DMS114 treated with DMSO at 0.1 percent for 48 hours (cell line): ENCODE measurements around the gene SIX2.

Experiments
- DNase-seq: peaks from one replicate; lab custom pipeline; 2025; ENCODE audit not compliant: unreplicated experiment; lab: John Stamatoyannopoulos, UW

The SIX2 gene

DNA sequence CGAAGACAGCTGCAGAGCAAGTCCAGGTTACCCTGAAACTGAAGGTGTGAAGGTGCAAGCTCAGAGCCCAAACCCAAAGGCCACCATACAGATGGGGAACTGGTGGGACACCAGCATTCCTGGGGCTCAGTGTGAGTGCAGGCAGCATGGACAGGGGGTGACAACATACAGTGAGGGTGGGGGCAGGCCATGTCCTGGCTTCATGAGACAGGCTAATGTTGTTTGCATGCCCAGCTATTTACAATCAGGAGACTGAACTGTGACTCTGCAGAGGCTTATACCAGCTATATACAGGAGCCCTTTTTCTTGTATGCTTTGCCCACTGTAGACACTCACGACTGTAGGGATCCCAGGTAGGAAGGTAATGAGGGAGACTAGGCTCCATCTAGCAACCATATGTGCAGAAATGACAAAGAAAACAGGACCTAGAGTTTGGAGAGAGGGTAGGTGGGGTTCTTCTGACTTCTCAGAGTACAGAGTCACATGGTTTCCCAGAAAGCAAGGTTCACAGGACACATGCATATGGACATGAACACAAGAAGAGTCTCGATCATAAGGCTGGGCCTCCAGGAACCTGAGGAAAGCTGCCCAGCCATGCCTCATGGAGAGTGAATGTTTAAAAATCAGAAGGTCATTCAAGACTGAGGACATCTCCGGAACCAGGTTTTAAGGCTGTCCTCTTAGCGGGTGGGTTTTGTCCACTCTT, 41.4 kb downstream of the SIX2 start:
- DNase-seq: no peak

DNA sequence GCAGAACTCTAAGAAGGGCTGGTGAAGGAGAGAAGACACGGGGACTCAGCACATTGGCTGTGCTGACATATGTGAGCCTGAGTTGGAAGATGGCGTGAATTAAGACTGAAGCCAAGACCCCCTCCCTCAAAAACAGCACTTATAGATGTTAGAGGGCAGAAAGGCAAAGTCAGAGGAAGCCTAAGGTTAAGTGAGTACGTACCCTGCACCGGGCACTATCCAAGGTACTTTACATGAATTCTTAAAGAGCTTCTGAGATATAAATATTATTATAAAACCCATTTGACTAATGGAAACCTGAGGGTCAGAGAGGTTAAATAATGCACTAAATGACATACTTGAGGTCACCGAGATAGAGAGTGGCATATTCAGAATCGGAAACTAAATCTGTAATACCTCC, 42.2 kb downstream of the SIX2 start:
- DNase-seq: no peak

DNA sequence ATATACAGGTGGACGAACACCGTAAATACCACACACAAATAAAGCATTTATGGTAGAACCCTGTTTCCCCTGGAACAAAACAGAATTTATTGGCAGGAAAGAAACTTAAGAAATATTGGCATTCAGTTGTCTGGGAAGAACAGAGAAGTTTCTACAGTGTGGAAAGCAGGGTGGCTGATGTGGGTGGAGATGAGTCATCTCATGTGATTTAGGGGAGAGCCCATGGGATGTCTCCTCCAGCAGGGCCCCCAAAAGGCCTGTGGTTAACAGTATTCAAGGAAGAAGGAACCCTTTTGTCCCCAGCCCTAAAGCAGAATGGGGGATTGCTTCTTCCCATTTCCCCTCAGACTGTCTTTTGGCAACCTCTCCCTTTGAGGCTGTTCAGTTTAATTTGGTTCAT, 43.6 kb downstream of the SIX2 start:
- DNase-seq: no peak

DNA sequence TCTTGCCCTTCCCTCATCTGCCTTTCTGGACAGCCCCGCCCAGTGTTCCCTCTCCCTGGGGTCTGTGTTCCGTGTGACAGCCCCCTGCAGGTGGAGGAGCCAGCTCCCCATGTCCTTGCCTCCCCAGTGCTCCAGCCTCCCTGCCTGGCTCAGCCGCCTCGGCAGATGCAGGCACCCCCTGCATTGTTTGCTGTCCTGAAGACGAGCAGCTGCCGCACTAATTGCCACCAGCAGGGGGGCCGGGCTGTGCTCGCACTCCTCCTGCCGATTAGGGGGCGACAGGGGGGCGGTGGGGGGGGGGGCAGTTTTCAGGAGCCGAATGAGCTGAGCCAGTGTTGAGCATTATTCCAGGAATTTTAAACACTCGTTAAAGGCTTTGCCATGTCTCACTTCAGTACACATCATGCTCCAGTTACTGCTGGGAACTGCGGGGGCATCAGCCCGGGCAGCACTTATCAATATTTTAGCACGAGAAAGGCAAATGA, 44.5 kb downstream of the SIX2 start:
- no peak for DNase-seq

DNA sequence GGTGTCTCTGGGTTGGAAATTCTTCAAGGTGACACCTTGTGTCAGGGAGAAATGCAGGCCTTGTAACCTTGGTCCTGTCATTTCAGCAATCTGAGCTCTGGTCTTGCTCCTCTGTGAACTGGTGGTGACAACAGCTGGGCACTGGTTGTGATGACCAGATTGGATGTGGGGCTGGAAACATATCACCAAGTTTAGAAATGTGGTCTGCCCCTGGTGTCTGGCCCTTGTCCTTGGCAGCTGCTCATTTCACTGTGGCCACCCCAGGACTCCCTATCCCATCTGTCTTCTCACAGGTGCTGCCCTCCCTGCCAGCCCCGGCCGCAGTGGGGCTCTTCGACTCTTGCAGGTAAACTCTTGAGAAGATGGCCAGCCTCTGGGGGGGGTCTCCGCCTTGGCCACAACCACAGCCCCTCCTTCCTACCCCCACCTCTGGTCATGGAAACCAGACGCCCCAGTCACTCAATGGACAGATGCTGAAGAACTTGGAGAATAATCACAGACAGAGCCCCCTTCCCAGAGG, 47.0 kb downstream of the SIX2 start:
- no peak for DNase-seq

DNA sequence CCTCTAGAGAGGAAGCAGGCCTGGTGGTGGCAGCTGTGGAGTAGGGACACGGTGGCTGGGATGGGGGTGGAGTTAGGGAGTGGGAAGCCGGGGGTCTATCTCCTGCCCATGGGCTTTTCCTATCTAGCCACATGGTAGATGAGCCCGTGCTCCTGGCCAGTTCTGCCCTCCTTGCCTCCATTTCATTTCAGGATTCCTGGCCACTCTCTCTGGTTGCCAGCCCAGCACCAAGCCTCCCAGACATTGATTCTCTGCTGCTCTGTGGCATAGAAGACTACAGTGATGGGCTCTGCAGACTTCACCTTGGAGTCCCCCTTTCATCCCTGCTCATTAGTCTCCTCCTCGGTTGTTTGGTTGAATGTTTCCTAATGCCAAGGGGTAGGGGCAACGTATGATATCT, 48.4 kb downstream of the SIX2 start:
- DNase-seq: no peak

DNA sequence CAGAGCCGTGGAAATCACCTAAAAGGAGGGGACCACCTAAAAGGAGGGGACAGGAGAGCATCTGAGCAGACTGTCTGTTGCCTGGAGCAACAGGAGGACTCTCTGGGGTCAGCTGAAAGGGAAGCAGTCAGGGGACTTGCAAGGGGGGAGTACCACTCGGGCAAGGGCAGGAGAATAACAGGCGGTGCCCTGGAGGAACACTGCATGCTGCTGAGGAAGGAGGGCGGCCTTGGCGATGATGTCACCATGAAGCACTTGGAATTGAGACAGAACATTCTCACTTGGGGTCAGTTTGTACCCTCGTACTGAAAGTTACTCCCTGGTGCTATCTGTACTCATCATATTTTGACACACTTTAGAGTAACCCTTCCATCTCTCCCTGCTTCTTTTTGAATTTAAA, 49.4 kb downstream of the SIX2 start:
- DNase-seq: no peak

DNA sequence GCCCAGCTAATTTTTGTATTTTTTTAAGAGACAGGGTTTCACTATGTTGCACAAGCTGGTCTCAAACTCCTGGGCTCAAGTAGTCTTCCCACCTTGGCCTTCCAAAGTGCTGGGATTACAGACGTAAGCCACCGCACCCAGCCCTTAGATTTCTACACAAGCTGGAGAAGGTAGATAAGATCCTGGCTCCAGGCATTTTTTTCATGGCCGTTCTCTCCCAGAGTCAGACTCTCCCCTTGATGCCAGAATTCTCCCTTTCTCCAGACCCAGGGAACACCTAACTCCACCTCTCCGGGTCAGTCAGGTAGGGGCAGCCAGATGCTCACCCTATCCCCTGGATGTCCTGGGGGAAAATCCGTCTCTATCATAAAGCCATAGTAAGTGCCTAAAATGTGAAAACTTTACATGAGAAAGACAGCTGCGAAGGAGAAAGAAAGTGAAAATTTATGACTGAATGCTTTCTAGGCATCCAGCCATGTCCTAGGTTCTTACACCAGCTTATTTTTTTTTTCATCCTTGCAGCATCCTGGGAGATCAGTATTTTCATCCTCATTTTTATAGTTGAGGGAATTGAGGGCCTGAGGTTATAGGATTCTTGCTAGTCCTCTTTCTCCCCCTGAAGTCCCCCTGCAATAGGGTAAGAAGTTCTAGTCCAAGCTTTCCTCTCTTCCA, 51.5 kb downstream of the SIX2 start:
- DNase-seq: no peak

DNA sequence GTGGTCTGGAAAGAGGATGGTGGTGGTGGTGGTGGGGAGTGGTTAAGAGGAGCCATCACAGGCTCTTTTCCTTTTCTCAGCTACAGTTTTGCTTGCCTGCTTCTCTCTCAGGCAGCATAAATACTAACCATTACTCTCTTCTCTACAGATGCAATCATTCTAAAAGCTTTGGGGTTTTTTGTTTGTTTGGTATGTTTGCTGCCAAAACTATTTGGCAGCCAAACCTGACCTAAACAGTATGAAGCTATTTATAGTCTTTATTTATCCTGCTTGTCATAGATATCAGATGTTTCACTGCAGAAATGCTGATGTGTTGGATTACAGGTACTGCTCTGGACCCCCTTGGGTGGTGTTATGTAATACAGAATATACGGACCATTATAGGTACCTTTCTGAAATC, 52.4 kb downstream of the SIX2 start:
- DNase-seq: no peak

DNA sequence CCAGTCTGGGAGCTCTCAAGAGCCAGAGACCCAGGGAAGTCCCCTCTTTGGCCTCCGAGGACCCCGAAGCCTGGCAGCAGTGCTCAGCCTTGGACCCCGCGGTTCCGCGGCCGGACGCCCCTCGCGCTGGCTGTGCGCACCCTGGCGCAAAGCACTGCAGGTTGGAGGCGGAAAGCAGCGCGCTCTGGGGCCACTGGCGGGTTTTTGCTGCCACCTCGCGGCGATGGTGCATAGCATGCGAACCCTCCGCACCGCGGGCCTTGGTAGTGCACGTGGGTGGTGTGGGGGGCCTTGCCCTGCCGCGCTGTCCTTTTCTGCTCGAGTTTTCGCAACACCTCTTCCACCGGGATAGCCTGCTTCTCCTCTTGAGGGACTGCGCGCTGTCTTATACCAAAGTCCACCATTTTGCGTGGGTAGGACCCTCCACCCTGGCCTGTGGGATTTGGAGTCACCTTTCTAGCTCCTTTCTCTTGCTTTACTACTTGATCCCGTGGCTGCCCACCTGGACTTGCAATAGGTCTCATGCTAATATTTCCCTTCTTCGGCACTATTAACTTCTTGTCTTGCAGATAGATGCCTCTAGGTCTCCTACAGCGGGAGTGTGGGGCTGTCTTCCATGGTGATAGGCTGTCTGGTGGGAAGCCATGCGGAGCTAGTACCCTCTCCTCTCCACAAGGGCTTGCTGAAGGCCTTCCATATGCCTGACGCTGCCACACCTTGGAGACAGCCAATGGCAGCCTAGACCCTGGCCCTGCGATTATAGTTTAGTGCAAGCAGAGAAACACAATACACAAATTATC, 53.5 kb downstream of the SIX2 start:
- DNase-seq: peak; percentile 70
